Muscle of leg (tissue), 11 donors: ENCODE results near the gene RPS5. TPM values are rescaled to one million over a fixed set of nuclear protein-coding genes. Genes with fewer than 3 reads are reported as not detected.
"Not testable (repeated sequence)": the region's sequence is repeated elsewhere in the genome, so short reads cannot be mapped to it uniquely, and the experiment has no call there.

Experiments
- DNase-seq: peaks from one replicate; pipeline ENCODE4 v3.0.0; 2013
- H3K27ac ChIP-seq: one replicate; pipeline ENCODE4 v1.5.1; 2013; ENCODE audit warnings: mild to moderate bottlenecking, low read length, control low read depth
- H3K27me3 ChIP-seq: one replicate; pipeline ENCODE4 v1.6.1; 2013; ENCODE audit warnings: low read length; ENCODE audit not compliant: control insufficient read depth, insufficient read depth
- H3K36me3 ChIP-seq: one replicate; pipeline ENCODE4 v1.6.1; 2013; ENCODE audit warnings: low read length; ENCODE audit not compliant: control insufficient read depth, insufficient read depth
- H3K4me1 ChIP-seq: one replicate; pipeline ENCODE4 v1.6.1; 2013; ENCODE audit warnings: low read length; ENCODE audit not compliant: control insufficient read depth, insufficient read depth
- H3K4me3 ChIP-seq: one replicate; pipeline ENCODE4 v1.5.1; 2013; ENCODE audit warnings: low read length, control low read depth
- H3K9me3 ChIP-seq: replicated peaks from 2 replicates; pipeline ENCODE4 v1.6.1; 2013; ENCODE audit warnings: low read depth, low read length; ENCODE audit not compliant: control insufficient read depth
- WGBS: methylation state at CpG from one replicate; pipeline ENCODE4 v1.1.5; 2013; ENCODE audit warnings: missing lambda C conversion rate; ENCODE audit not compliant: insufficient coverage; 5-methylcytosine and 5-hydroxymethylcytosine counted together
- polyA plus RNA-seq, 8 donors: library from polyadenylated mRNA; unstranded; fragments of 120-200 nt; gene quantifications; one replicate each; pipeline versions ENCODE4 v1.2.1 to v1.2.3, GENCODE V29; 2013; ENCODE audit warnings: inconsistent platforms in 1 of 8, low replicate concordance in 1 of 8; ENCODE audit not compliant: insufficient read length in 8 of 8, insufficient read depth in 1 of 8
- total RNA-seq: library from RNA; stranded (reverse); fragments of 120-200 nt; gene quantifications from one replicate; pipeline ENCODE4 v1.2.4, GENCODE V29; 2013

Gene RPS5
- total and polyA plus RNA-seq, 9 donors, result 1,523 to 2,401 (median 1,761) TPM

GRCh38 chr19:58401840-58402421, 14.9 kb downstream of the RPS5 start:
- DNase-seq, result peak; percentile 27
- peak overlapping the region; percentile 88 for H3K27ac ChIP-seq
- peaks cover 14% of the 10 kb centered on the region for H3K27me3 ChIP-seq
- H3K36me3 ChIP-seq, result no peaks in the 10 kb centered on the region
- H3K4me1 ChIP-seq, result peaks cover 19% of the 10 kb centered on the region
- H3K4me3 ChIP-seq, result peak overlapping the region; percentile 69
- H3K9me3 ChIP-seq, result no peaks in the 10 kb centered on the region
- WGBS, result 8% methylated on average over 7 of the region's 23 CpGs

GRCh38 chr19:58403920-58404478, 16.9 kb downstream of the RPS5 start:
- H3K4me3 ChIP-seq, H3K36me3 ChIP-seq, H3K9me3 ChIP-seq, H3K27me3 ChIP-seq, H3K27ac ChIP-seq, DNase-seq: not testable (repeated sequence)
- WGBS, result 80% methylated on average over 1 of the region's 5 CpGs
- peaks cover 30% of the 10 kb centered on the region for H3K4me1 ChIP-seq

GRCh38 chr19:58406818-58407657, 20.0 kb downstream of the RPS5 start:
- Histone ChIP-seq H3K36me3 (no peaks in the 10 kb centered on the region), H3K4me3 (peak overlapping the region; percentile 79), H3K4me1 (peaks cover 26% of the 10 kb centered on the region), H3K27me3 (no peaks in the 10 kb centered on the region), H3K27ac (no peak overlapping the region), H3K9me3 (no peaks in the 10 kb centered on the region)
- 63% methylated on average over 9 of the region's 10 CpGs for WGBS
- peak; percentile 22 for DNase-seq

GRCh38 chr19:58407658-58408151, 20.6 kb downstream of the RPS5 start:
- Histone ChIP-seq H3K4me3 (peak overlapping the region; percentile 79), H3K27me3 (no peaks in the 10 kb centered on the region), H3K4me1 (peaks cover 25% of the 10 kb centered on the region), H3K27ac (peak overlapping the region; percentile 92), H3K9me3 (no peaks in the 10 kb centered on the region), H3K36me3 (no peaks in the 10 kb centered on the region)
- DNase-seq, result no peak
- 10% methylated on average over 22 of the region's 22 CpGs for WGBS

GRCh38 chr19:58408152-58409009, 21.3 kb downstream of the RPS5 start, which contains the start of gene ZNF584:
Gene ZNF584, plus strand, starts transcription at chr19:58408649. Its CDS starts 499 bp downstream, at chr19:58409148.
- H3K27me3 ChIP-seq, result no peaks in the 10 kb centered on the region
- peak within 1 kb of the TSS; percentile 79 for H3K4me3 ChIP-seq
- H3K9me3 ChIP-seq, result no peaks in the 10 kb centered on the region
- H3K36me3 ChIP-seq, result no peaks in the 10 kb centered on the region
- peak; percentile 99 for DNase-seq
- H3K27ac ChIP-seq, result peak within 1 kb of the TSS; percentile 92
- WGBS, result under 1% methylated on average over 94 of the region's 100 CpGs
- H3K4me1 ChIP-seq, result peaks cover 25% of the 10 kb centered on the region

- H3K4me3 ChIP-seq, result peak overlapping the region; percentile 79
- H3K27ac ChIP-seq, result peak overlapping the region; percentile 92
- WGBS, result under 1% methylated on average over 32 of the region's 34 CpGs
- no peaks in the 10 kb centered on the region for H3K36me3 ChIP-seq
- DNase-seq, result peak; percentile 45
- no peaks in the 10 kb centered on the region for H3K27me3 ChIP-seq
- peaks cover 25% of the 10 kb centered on the region for H3K4me1 ChIP-seq
- H3K9me3 ChIP-seq, result no peaks in the 10 kb centered on the region
These were observed 22.1 kb downstream of the RPS5 start for GRCh38 chr19:58409010-58409790.

GRCh38 chr19:58416604-58417003, 29.5 kb downstream of the RPS5 start:
- H3K4me1 ChIP-seq, result no peaks in the 10 kb centered on the region
- H3K9me3 ChIP-seq, result peaks cover 21% of the 10 kb centered on the region
- no peak overlapping the region for H3K4me3 ChIP-seq
- 100% methylated on average over 5 of the region's 5 CpGs for WGBS
- no peaks in the 10 kb centered on the region for H3K27me3 ChIP-seq
- DNase-seq, result no peak
- H3K27ac ChIP-seq, result no peak overlapping the region
- peaks cover 44% of the 10 kb centered on the region for H3K36me3 ChIP-seq

GRCh38 chr19:58417071-58417470, 30.0 kb downstream of the RPS5 start:
- H3K27me3 ChIP-seq, result no peaks in the 10 kb centered on the region
- H3K27ac ChIP-seq, result no peak overlapping the region
- 96% methylated on average over 3 of the region's 7 CpGs for WGBS
- no peak overlapping the region for H3K4me3 ChIP-seq
- no peaks in the 10 kb centered on the region for H3K4me1 ChIP-seq
- no peak for DNase-seq
- H3K9me3 ChIP-seq, result peaks cover 21% of the 10 kb centered on the region
- peaks cover 44% of the 10 kb centered on the region for H3K36me3 ChIP-seq

GRCh38 chr19:58428617-58429016, 41.5 kb downstream of the RPS5 start:
- Histone ChIP-seq H3K9me3 (peaks cover 70% of the 10 kb centered on the region), H3K4me1 (no peaks in the 10 kb centered on the region), H3K27ac (no peak overlapping the region), H3K36me3 (peaks cover 18% of the 10 kb centered on the region), H3K4me3 (no peak overlapping the region), H3K27me3 (no peaks in the 10 kb centered on the region)
- WGBS, result no CpG with 5 or more reads among the region's 1 CpG
- DNase-seq, result no peak
